HG03039 (cell line): ENCODE measurements around the gene POU4F2.
"Not testable (repeated sequence)": the region's sequence is repeated elsewhere in the genome, so short reads cannot be mapped to it uniquely, and the experiment has no call there.

Experiments used
- ATAC-seq: cut with Tn5 transposase; IDR thresholded peaks from one replicate; pipeline ENCODE4 v1.9.1; 2021; ENCODE audit warnings: mild to moderate bottlenecking, moderate library complexity; ENCODE audit not compliant: unreplicated experiment

POU4F2 gene

GRCh38 chr4:146654687-146655520 lies 16.2 kb downstream of the POU4F2 start:
- no peak for ATAC-seq

- ATAC-seq, result no peak
These were observed 16.8 kb downstream of the POU4F2 start for GRCh38 chr4:146655521-146655856.

GRCh38 chr4:146661367-146661766 lies 22.7 kb downstream of the POU4F2 start:
- ATAC-seq, result no peak

- ATAC-seq, result not testable (repeated sequence)
These were observed 25.2 kb downstream of the POU4F2 start for GRCh38 chr4:146663968-146664311.

GRCh38 chr4:146674829-146675570 lies 36.3 kb downstream of the POU4F2 start:
- ATAC-seq, result no peak
